Effector memory CD8-positive, alpha-beta T cell (primary cell): ENCODE results near the gene TOP2B.

Experiments used
- ATAC-seq: fragments of 150-1000 bp; cut with Tn5 transposase; replicated peaks from 2 replicates; pipeline ENCODE4 v1.10.0; 2021; ENCODE audit warnings: mild to moderate bottlenecking, moderate library complexity
- DNase-seq, 3 experiments: peaks; one replicate each; pipeline ENCODE4 v3.0.0; 2021
- H3K27ac Mint-ChIP-seq, 2 donors: one replicate each; pipeline ENCODE4 v1.8.0; 2022; ENCODE audit warnings: mild to moderate bottlenecking in 2 of 2, mixed read lengths in 2 of 2, moderate library complexity in 2 of 2
- H3K27me3 Mint-ChIP-seq, 2 donors: one replicate each; pipeline ENCODE4 v1.8.0; 2022; ENCODE audit warnings: mixed read lengths in 2 of 2
- H3K36me3 Mint-ChIP-seq: one replicate; pipeline ENCODE4 v1.8.0; 2022; ENCODE audit warnings: mild to moderate bottlenecking, moderate library complexity, mixed read lengths; ENCODE audit not compliant: insufficient read depth
- H3K4me1 Mint-ChIP-seq, 2 donors: one replicate each; pipeline ENCODE4 v1.8.0; 2022; ENCODE audit warnings: low read depth in 2 of 2, mixed read lengths in 2 of 2
- H3K4me3 Mint-ChIP-seq, 2 donors: one replicate each; pipeline ENCODE4 v1.8.0; 2022; ENCODE audit warnings: mild to moderate bottlenecking in 2 of 2, mixed read lengths in 2 of 2, moderate library complexity in 2 of 2
- H3K9me3 Mint-ChIP-seq, 2 donors: one replicate each; pipeline ENCODE4 v1.8.0; 2022; ENCODE audit warnings: mixed read lengths in 2 of 2

Gene TOP2B

DNA sequence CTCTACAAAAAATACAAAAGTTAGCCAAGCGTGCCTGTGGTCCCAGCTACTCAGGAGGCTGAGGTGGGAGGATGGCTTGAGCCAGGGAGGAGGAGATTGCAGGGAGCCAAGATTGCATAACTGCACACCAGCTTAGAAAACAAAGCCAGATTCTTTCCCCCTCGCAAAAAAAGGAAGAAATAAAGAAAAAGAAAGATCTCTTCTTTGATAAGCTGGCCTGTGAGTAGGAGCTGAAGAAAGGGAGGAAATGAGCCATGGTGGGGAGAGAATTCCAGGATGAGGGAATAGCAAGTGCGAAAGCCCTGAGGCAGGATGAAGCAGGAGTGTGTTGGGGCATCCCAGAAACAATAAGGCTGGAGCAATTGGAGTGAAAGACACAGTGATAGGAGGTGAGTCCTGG, 24.5 kb upstream of the TOP2B start:
- H3K36me3 Mint-ChIP-seq: no peaks in the 10 kb centered on the region
- H3K27ac Mint-ChIP-seq: no peak overlapping the region
- H3K4me1 Mint-ChIP-seq: no peaks in the 10 kb centered on the region
- DNase-seq (no peak), ATAC-seq (no peak)
- peaks cover 25 to 28% of the 10 kb centered on the region in 2 donors for H3K27me3 Mint-ChIP-seq
- H3K4me3 Mint-ChIP-seq: no peak overlapping the region
- no peaks in the 10 kb centered on the region for H3K9me3 Mint-ChIP-seq

DNA sequence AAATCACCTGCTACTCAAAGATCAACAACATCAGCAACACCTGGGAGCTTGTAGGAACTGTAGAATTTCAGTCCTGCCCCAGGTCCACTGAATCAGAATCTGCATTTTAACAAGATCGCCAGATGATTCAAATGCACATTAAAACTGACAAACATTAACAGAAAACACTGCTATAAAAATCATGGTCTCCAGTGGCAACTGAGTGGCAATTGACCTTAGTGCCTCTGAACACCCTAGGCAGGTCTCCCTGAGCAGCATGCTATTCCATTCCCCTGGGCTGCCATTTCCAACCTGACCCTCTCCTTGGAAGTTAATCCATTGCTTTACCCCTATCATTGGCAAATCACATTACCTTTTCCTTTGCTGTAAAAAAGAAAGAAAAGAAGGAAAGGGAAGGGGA, 23.0 kb upstream of the TOP2B start:
- DNase-seq: no peak
- peaks cover 4% of the 10 kb centered on the region for H3K36me3 Mint-ChIP-seq
- no peak overlapping the region for H3K4me3 Mint-ChIP-seq
- no peaks in the 10 kb centered on the region for H3K4me1 Mint-ChIP-seq
- peaks cover 25 to 28% of the 10 kb centered on the region in 2 donors for H3K27me3 Mint-ChIP-seq
- no peak overlapping the region for H3K27ac Mint-ChIP-seq
- ATAC-seq: no peak
- no peaks in the 10 kb centered on the region for H3K9me3 Mint-ChIP-seq

DNA sequence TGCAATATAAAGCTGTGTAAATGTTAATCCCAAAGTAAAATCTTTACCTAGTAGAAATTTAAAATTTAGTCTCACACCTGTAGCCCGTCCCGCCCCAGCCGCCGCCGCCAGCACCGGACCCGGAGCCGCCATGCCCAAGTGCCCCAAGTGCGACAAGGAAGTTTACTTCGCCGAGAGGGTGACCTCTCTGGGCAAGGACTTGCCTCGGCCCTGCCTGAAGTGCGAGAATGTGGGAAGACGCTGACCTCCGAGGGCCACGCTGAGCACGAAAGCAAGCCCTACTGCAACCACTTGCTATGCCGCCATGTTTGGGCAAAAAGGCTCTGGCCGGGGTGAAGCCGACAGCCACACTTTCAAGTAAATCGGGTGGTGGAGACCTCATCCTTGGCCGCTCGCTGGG, 22.1 kb upstream of the TOP2B start:
- ATAC-seq (no peak), DNase-seq (no peak)
- Mint-ChIP-seq H3K36me3 (peaks cover 4% of the 10 kb centered on the region), H3K27me3 (peaks cover 25 to 26% of the 10 kb centered on the region in 2 donors), H3K27ac (no peak overlapping the region), H3K4me3 (no peak overlapping the region), H3K9me3 (no peaks in the 10 kb centered on the region), H3K4me1 (no peaks in the 10 kb centered on the region)

DNA sequence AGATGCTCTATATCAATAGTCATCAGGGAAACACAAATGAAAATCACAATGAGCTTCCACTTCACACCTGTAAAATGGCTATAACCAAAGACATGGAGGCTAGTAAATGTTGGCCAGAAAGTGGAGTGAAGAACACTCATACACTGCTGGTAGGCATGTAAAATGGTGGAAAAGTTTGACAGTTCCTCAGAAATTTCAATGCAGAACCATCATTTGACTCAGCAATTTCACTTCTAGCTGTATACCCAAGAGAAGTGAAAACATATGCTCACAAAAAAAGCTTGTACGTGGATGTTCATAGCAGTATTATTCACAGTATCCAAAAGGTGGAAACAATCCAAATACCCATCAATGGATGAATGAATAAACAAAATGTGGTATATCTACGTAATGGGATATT, 19.2 kb upstream of the TOP2B start:
- peaks cover 9 to 10% of the 10 kb centered on the region in 2 donors for H3K27me3 Mint-ChIP-seq
- no peak overlapping the region for H3K4me3 Mint-ChIP-seq
- ATAC-seq (no peak), DNase-seq (no peak)
- peaks cover 4% of the 10 kb centered on the region for H3K36me3 Mint-ChIP-seq
- no peaks in the 10 kb centered on the region for H3K4me1 Mint-ChIP-seq
- H3K27ac Mint-ChIP-seq: no peak overlapping the region
- H3K9me3 Mint-ChIP-seq: no peaks in the 10 kb centered on the region

DNA sequence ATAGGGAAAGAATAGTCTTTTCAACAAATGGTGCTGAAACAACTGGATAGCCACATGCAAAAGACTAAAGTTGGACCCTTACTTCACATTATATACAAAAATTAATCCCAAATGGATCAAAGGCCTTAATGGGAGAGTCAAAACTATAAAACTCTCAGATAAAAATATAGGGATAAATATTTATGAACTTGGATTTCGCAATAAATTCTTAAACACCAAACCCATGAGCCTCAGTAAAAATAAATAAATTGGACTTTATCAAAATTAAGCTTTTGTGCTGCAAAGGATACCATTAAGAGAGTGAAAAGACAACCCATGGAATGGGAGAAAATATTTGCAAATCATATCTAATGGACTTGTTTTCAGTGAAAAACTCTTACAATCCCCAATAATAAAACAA, 18.7 kb upstream of the TOP2B start:
- no peak for ATAC-seq
- Mint-ChIP-seq H3K27me3 (peaks cover 4 to 5% of the 10 kb centered on the region in 2 donors), H3K4me3 (no peak overlapping the region), H3K4me1 (no peaks in the 10 kb centered on the region), H3K36me3 (peaks cover 4% of the 10 kb centered on the region), H3K9me3 (no peaks in the 10 kb centered on the region), H3K27ac (no peak overlapping the region)
- no peak for DNase-seq

DNA sequence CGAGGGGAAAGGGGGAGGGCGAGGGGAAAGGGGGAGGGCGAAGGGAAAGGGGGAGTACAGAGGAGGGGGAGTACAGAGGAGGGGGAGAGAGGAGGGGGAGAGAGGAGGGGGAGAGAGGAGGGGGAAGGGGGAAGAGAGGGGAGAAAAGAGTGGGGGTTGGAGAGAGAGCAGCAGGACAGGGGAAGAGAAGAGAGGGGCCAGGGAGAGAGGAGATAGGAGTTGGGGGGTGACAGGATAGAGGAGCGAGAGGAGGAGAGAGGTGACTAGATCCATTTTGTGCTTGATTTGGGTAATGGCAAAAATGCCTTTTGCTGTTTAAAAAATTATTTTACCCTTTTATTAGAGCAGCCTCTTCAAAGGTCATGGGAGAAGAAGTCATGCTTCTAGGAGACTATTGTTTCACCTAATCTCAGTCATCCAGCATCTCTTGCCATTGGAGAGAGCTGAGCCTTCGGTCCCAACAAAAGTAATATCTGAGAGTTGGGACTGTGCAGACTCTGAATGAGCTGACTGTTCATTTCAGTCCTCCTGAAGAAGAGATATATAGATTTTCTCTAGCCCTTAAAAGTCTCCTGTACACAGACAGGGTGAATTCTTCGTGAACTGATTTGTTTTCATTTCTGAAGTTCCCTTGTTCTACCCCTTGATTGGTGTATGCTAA, 15.1 kb upstream of the TOP2B start:
- no peaks in the 10 kb centered on the region for H3K9me3 Mint-ChIP-seq
- ATAC-seq (no peak), DNase-seq (no peak)
- H3K36me3 Mint-ChIP-seq: peaks cover 4% of the 10 kb centered on the region
- H3K4me3 Mint-ChIP-seq: no peak overlapping the region
- no peaks in the 10 kb centered on the region for H3K4me1 Mint-ChIP-seq
- no peak overlapping the region for H3K27ac Mint-ChIP-seq
- H3K27me3 Mint-ChIP-seq: peaks cover 11 to 19% of the 10 kb centered on the region in 2 donors

DNA sequence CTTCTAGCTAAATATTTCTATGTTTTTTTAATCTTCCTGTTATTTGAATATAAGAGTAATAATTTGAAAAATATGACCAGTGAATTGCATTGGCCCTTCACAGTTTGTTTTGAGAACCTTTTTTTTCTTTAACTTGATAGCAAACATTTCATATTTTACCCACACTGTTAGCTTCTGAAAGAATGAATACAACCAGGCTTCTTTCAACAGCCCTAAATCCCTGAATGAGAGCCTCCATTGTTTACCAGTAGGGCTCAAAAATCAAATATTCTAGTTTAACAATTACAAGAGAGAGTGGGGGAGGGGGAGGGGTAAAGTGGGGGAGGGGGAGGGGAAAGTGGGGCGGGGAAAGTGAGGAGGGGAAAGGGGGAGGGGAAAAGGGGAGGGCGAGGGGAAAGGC, 14.5 kb upstream of the TOP2B start:
- Mint-ChIP-seq H3K36me3 (peaks cover 4% of the 10 kb centered on the region), H3K9me3 (no peaks in the 10 kb centered on the region), H3K4me3 (no peak overlapping the region), H3K27ac (no peak overlapping the region), H3K4me1 (no peaks in the 10 kb centered on the region), H3K27me3 (peaks cover 11 to 19% of the 10 kb centered on the region in 2 donors)
- DNase-seq (no peak), ATAC-seq (no peak)

DNA sequence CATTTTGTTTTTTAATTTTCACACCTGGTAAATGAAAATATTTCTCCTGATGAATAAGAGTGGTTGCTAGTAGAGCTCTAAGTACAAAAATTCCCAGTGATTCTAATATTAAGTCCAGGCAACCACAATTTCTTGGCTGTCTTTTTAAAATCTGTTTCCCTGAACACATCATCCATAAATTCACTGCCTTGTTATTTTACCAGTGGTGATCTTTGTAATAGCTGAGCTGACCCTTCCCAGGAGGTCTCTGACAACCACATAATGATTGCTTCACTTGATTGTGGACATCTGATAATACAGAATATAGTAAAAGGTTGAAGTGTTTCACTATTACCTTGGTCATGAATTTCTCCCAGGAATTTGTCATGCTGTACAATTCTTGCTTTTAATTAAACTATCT, 13.9 kb upstream of the TOP2B start:
- DNase-seq: no peak
- no peak for ATAC-seq
- Mint-ChIP-seq H3K27me3 (peaks cover 11 to 19% of the 10 kb centered on the region in 2 donors), H3K4me1 (no peaks in the 10 kb centered on the region), H3K9me3 (no peaks in the 10 kb centered on the region), H3K36me3 (peaks cover 4% of the 10 kb centered on the region), H3K27ac (no peak overlapping the region), H3K4me3 (no peak overlapping the region)

DNA sequence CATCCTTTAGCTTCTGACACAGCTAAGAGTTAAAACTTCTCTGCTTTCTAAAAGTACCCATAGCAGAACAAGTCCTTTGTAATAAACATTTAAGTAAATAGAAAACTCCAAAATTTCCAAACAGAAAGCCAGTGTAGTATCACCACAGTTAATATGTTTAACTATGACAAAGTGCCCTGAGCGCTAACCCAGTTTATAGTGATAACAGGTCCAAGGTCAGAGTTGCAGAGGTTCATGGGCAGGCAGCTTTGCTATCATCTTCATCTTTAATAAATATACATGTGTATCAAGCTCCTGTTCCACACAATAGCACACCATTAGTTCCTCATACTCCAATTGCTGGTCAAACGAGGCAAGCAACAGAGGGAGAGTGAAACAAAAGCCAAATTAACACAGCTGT, 12.4 kb upstream of the TOP2B start:
- Mint-ChIP-seq H3K27me3 (peaks cover 11 to 19% of the 10 kb centered on the region in 2 donors), H3K36me3 (no peaks in the 10 kb centered on the region), H3K4me1 (no peaks in the 10 kb centered on the region), H3K4me3 (no peak overlapping the region), H3K27ac (no peak overlapping the region), H3K9me3 (no peaks in the 10 kb centered on the region)
- DNase-seq (no peak), ATAC-seq (no peak)

DNA sequence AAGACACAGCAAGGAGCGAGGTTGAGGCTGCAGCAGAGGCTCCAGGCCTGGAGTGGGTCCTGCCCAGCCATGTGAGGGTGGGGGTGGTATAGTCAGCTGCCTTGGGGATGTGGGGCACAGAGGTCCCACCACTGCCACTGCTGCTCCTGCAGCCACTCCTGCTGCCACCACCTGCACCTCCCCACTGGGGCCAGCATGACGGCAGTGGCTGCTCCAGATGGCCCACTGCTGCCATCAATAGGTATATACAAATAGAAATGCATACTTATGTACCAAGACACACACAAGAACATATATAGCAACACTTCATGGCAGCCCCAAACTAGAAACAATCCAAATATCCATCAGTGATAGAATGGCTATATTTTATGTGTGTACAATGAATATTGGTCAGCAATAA, 10.0 kb upstream of the TOP2B start:
- H3K9me3 Mint-ChIP-seq: no peaks in the 10 kb centered on the region
- no peaks in the 10 kb centered on the region for H3K4me1 Mint-ChIP-seq
- peaks cover 11 to 19% of the 10 kb centered on the region in 2 donors for H3K27me3 Mint-ChIP-seq
- no peak for DNase-seq
- no peak overlapping the region for H3K4me3 Mint-ChIP-seq
- no peak overlapping the region for H3K27ac Mint-ChIP-seq
- no peak for ATAC-seq
- H3K36me3 Mint-ChIP-seq: no peaks in the 10 kb centered on the region

DNA sequence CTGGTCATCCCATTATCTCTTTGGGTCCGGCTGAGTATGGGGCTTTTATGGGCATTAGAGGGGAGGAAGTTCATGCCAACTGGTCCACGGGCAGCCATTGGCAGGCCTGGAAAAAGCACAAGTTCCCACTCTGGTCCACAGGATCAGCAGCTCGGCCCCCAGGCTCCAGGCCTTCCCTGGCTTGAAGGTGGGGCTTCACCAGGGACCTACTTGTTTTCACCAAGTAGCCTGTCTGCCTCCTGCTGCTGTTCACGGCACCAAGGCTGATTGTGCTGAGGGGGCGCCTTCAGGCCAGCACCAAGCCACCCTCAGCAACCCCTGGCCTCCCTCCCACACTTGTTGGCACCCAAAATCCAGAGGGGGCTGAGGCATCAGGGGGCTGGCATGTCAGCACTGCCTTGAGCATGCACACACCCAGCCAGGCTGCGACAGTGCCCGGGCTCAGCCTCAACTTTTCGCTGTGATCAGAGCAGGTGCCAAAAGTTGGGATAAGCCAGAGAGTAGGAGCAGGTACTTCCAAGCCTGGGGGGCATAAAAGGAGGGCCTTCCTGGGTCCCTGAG, 9.1 kb upstream of the TOP2B start:
- Mint-ChIP-seq H3K4me1 (no peaks in the 10 kb centered on the region), H3K4me3 (no peak overlapping the region), H3K27me3 (peaks cover 11 to 19% of the 10 kb centered on the region in 2 donors), H3K9me3 (no peaks in the 10 kb centered on the region), H3K27ac (no peak overlapping the region), H3K36me3 (no peaks in the 10 kb centered on the region)
- no peak for DNase-seq
- ATAC-seq: no peak

DNA sequence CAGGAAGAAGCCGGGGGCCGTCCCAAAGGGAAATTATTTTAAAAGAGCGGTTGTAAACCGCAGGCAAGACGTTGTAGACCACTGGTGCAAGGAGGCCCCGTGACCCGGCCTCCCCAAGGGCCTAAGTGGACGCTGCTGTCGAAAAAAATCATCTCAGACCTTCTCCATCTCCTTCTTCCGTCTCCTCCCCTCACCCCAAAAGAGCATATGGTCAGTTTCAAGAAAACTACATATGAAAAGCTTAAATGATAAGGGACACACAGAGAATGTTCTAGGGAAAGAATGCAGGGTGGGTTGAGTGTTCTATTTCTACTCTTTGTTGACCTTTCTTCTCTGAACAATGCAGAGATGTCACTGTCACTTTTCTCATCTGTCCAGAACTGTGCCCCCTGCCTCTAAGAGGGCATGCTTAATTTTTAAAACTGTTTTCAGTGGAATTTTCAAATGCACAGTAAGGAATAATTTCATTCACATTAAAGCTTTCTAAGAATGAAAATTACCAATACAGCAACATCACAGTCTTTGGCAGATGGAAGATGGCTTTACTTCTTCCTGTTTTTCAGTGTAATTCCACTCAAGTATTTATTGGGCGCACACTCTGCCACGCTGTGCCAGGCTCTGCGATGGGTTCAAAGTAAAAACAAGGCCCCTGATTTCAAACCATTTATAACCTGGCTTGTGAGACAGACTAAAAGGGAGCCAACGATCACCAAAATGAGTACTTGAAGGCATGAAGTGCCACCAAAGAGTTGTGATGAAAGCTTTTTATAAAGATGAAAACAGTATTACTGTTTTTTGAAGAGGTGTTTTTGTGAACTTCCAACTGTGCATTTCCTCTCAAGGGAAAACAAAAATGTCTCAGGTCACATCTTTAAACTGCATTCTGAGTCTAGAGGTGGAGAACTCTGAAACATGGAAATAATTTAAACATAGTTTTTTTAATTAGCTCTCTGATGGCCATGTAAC, 891 bp upstream of the TOP2B start:
- Mint-ChIP-seq H3K4me3 (peak overlapping the region; percentile 95 to 97), H3K27me3 (no peaks in the 10 kb centered on the region), H3K4me1 (peaks cover 25 to 44% of the 10 kb centered on the region in 2 donors), H3K27ac (peak overlapping the region; percentile 98 to 99), H3K36me3 (peaks cover 27% of the 10 kb centered on the region), H3K9me3 (no peaks in the 10 kb centered on the region)
- DNase-seq (no peak), ATAC-seq (peak; percentile 8)

DNA sequence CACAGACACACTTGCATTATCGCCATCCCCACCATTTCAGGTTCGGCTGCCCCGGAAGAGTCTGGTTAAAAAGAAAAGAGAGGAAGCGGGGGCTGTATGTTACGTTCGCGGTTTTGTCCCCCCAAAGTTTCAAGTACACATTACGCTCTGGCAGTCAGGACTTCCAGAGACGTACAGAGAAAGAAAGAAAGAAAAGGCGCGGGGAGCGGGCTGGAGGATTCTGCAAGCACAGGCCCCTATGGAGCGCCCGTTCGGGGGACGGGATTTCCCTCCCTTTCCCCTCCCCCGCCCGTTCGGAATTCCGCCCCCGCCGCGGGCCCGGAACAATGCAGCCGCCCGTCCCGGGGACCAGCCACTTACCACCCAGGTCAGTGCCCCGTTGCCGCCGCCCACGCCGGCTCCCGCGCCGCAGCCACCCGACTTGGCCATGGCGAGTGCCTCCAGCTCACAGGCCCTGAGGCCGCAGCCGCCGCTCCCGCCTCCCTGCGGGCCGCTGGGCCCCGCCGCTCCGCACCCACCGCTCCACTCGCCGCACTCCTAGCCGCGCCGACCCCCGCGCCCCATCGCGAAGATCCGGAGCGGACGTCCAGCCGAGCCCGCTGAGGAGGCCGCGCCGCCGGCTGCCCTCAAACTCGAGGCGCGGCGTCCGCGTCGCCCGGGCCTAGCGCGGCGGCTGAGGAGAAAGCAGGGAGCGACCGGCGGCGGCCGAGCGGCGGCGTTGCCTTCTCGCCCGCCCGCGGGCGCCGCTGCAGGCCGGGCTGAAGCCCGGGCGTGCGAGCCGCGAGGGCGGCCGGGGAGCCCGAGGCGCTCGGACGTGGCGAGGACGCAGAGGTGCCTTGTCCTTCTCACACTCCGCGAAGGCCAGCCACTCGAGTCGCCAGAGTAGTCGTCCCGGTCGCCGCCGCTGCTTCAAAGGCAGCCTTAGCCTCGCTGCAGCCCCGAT, 567 bp downstream of the TOP2B start:
- Mint-ChIP-seq H3K4me1 (peaks cover 30 to 50% of the 10 kb centered on the region in 2 donors), H3K27me3 (no peaks in the 10 kb centered on the region), H3K4me3 (peak overlapping the region; percentile 95 to 97), H3K36me3 (peaks cover 27% of the 10 kb centered on the region), H3K9me3 (no peaks in the 10 kb centered on the region), H3K27ac (peak overlapping the region; percentile 98 to 99)
- peak; percentile 40 to 55 (median 43) for DNase-seq
- ATAC-seq: peak; percentile 30
